ENCODE data around the gene NKAIN2. TPM values are rescaled to one million over a fixed set of nuclear protein-coding genes. Genes with fewer than 3 reads are reported as not detected.
"Not testable (repeated sequence)": the region's sequence is repeated elsewhere in the genome, so short reads cannot be mapped to it uniquely, and the experiment has no call there.

NKAIN2 gene
- total RNA-seq, 2 donors from 2014 or later = not detected

GRCh38 chr6:124400261-124400999, 596.8 kb downstream of the NKAIN2 start:
- Mint-ChIP-seq H3K4me3 (no peak overlapping the region), H3K27me3 (no peaks in the 10 kb centered on the region), H3K36me3 (no peaks in the 10 kb centered on the region), H3K4me1 (ENCODE audit: low read depth in 2 of 2) (no peaks in the 10 kb centered on the region), H3K27ac (no peak overlapping the region), H3K9me3 (peaks cover 2% of the 10 kb centered on the region)
- no peak for ATAC-seq
- no peak for DNase-seq (ENCODE audit: low spot score)

- not testable (repeated sequence) for H3K27ac Mint-ChIP-seq; H3K4me1 Mint-ChIP-seq (ENCODE audit: low read depth in 2 of 2); DNase-seq (ENCODE audit: low spot score); ATAC-seq; H3K4me3 Mint-ChIP-seq; H3K27me3 Mint-ChIP-seq
- peaks cover 11% of the 10 kb centered on the region for H3K9me3 Mint-ChIP-seq
- H3K36me3 Mint-ChIP-seq = peaks cover 11% of the 10 kb centered on the region
Observed at GRCh38 chr6:124410425-124410824, 606.8 kb downstream of the NKAIN2 start.

GRCh38 chr6:124412657-124413056, 609.0 kb downstream of the NKAIN2 start:
- peaks cover 11% of the 10 kb centered on the region for H3K9me3 Mint-ChIP-seq
- not testable (repeated sequence) for H3K4me3 Mint-ChIP-seq; H3K27me3 Mint-ChIP-seq; DNase-seq (ENCODE audit: low spot score); H3K27ac Mint-ChIP-seq; H3K4me1 Mint-ChIP-seq (ENCODE audit: low read depth in 2 of 2); ATAC-seq
- peaks cover 11% of the 10 kb centered on the region for H3K36me3 Mint-ChIP-seq

- Mint-ChIP-seq H3K27ac (no peak overlapping the region), H3K4me3 (no peak overlapping the region), H3K27me3 (no peaks in the 10 kb centered on the region), H3K36me3 (no peaks in the 10 kb centered on the region), H3K4me1 (ENCODE audit: low read depth in 2 of 2) (no peaks in the 10 kb centered on the region), H3K9me3 (peaks cover 3% of the 10 kb centered on the region)
- DNase-seq (ENCODE audit: low spot score) = no peak
- no peak for ATAC-seq
Observed at GRCh38 chr6:124420116-124420840, 616.6 kb downstream of the NKAIN2 start.

GRCh38 chr6:124423621-124424020, 620.0 kb downstream of the NKAIN2 start:
- H3K36me3 Mint-ChIP-seq = peaks cover 4% of the 10 kb centered on the region
- H3K27me3 Mint-ChIP-seq = no peaks in the 10 kb centered on the region
- H3K4me1 Mint-ChIP-seq (ENCODE audit: low read depth in 2 of 2) = no peaks in the 10 kb centered on the region
- H3K4me3 Mint-ChIP-seq = no peak overlapping the region
- no peak overlapping the region for H3K27ac Mint-ChIP-seq
- H3K9me3 Mint-ChIP-seq = peaks cover 3% of the 10 kb centered on the region
- no peak for DNase-seq (ENCODE audit: low spot score)
- no peak for ATAC-seq

- H3K9me3 Mint-ChIP-seq = peaks cover 8% of the 10 kb centered on the region
Observed at GRCh38 chr6:124430740-124431318, 627.2 kb downstream of the NKAIN2 start.

GRCh38 chr6:124432620-124433019, 629.0 kb downstream of the NKAIN2 start:
- Mint-ChIP-seq H3K4me3 (no peak overlapping the region), H3K9me3 (peaks cover 15% of the 10 kb centered on the region), H3K27ac (no peak overlapping the region), H3K36me3 (peaks cover 4% of the 10 kb centered on the region), H3K4me1 (ENCODE audit: low read depth in 2 of 2) (no peaks in the 10 kb centered on the region), H3K27me3 (no peaks in the 10 kb centered on the region)
- DNase-seq (ENCODE audit: low spot score) (no peak), ATAC-seq (no peak)

More at GRCh38 chr6:124430740-124431318, 627.2 kb downstream of the NKAIN2 start:
- DNase-seq (ENCODE audit: low spot score) (no peak), ATAC-seq (no peak)
- Mint-ChIP-seq H3K36me3 (peaks cover 4% of the 10 kb centered on the region), H3K27me3 (no peaks in the 10 kb centered on the region), H3K4me1 (ENCODE audit: low read depth in 2 of 2) (no peaks in the 10 kb centered on the region), H3K27ac (no peak overlapping the region), H3K4me3 (no peak overlapping the region)

GRCh38 chr6:124433387-124434160, 629.9 kb downstream of the NKAIN2 start:
- Mint-ChIP-seq H3K9me3 (peaks cover 17% of the 10 kb centered on the region), H3K4me3 (no peak overlapping the region), H3K27ac (no peak overlapping the region), H3K4me1 (ENCODE audit: low read depth in 2 of 2) (no peaks in the 10 kb centered on the region), H3K27me3 (no peaks in the 10 kb centered on the region), H3K36me3 (no peaks in the 10 kb centered on the region)
- no peak for ATAC-seq
- DNase-seq (ENCODE audit: low spot score) = no peak

- Mint-ChIP-seq H3K27ac (no peak overlapping the region), H3K36me3 (peaks cover 6% of the 10 kb centered on the region), H3K4me1 (ENCODE audit: low read depth in 2 of 2) (no peaks in the 10 kb centered on the region), H3K9me3 (peaks cover 21% of the 10 kb centered on the region), H3K4me3 (no peak overlapping the region), H3K27me3 (no peaks in the 10 kb centered on the region)
- DNase-seq (ENCODE audit: low spot score) (no peak), ATAC-seq (no peak)
Observed at GRCh38 chr6:124434421-124434820, 630.8 kb downstream of the NKAIN2 start.

GRCh38 chr6:124436803-124437202, 633.1 kb downstream of the NKAIN2 start:
- ATAC-seq (no peak), DNase-seq (ENCODE audit: low spot score) (no peak)
- no peak overlapping the region for H3K4me3 Mint-ChIP-seq
- H3K27me3 Mint-ChIP-seq = no peaks in the 10 kb centered on the region
- peaks cover 7% of the 10 kb centered on the region for H3K36me3 Mint-ChIP-seq
- H3K4me1 Mint-ChIP-seq (ENCODE audit: low read depth in 2 of 2) = no peaks in the 10 kb centered on the region
- H3K27ac Mint-ChIP-seq = no peak overlapping the region
- peaks cover 19% of the 10 kb centered on the region for H3K9me3 Mint-ChIP-seq

GRCh38 chr6:124438546-124439065, 634.9 kb downstream of the NKAIN2 start:
- H3K36me3 Mint-ChIP-seq = peaks cover 7% of the 10 kb centered on the region
- H3K4me3 Mint-ChIP-seq = no peak overlapping the region
- no peaks in the 10 kb centered on the region for H3K4me1 Mint-ChIP-seq (ENCODE audit: low read depth in 2 of 2)
- H3K27me3 Mint-ChIP-seq = no peaks in the 10 kb centered on the region
- ATAC-seq (no peak), DNase-seq (ENCODE audit: low spot score) (no peak)
- H3K27ac Mint-ChIP-seq = no peak overlapping the region
- H3K9me3 Mint-ChIP-seq = peaks cover 19% of the 10 kb centered on the region

- H3K4me3 Mint-ChIP-seq = no peak overlapping the region
- no peak for ATAC-seq
- H3K4me1 Mint-ChIP-seq (ENCODE audit: low read depth in 2 of 2) = no peaks in the 10 kb centered on the region
- no peaks in the 10 kb centered on the region for H3K27me3 Mint-ChIP-seq
- no peak for DNase-seq (ENCODE audit: low spot score)
- H3K36me3 Mint-ChIP-seq = peaks cover 7% of the 10 kb centered on the region
- peaks cover 17% of the 10 kb centered on the region for H3K9me3 Mint-ChIP-seq
- H3K27ac Mint-ChIP-seq = no peak overlapping the region
Observed at GRCh38 chr6:124441450-124441849, 637.8 kb downstream of the NKAIN2 start.

GRCh38 chr6:124443541-124443940, 639.9 kb downstream of the NKAIN2 start:
- Mint-ChIP-seq H3K27me3 (no peaks in the 10 kb centered on the region), H3K4me3 (no peak overlapping the region), H3K36me3 (peaks cover 7% of the 10 kb centered on the region), H3K4me1 (ENCODE audit: low read depth in 2 of 2) (no peaks in the 10 kb centered on the region), H3K9me3 (peaks cover 8% of the 10 kb centered on the region), H3K27ac (no peak overlapping the region)
- DNase-seq (ENCODE audit: low spot score) = no peak
- no peak for ATAC-seq
